Effector memory CD4-positive, alpha-beta T cell (primary cell): Measurements from ENCODE around the gene MAP1LC3C.

ENCODE experiments used
- DNase-seq, 3 donors: peaks; one replicate each; pipeline ENCODE4 v3.0.0-alpha.2; 2020
- H3K27ac ChIP-seq: 2 replicates; pipeline ENCODE4 v1.7.0; 2013; ENCODE audit warnings: mild to moderate bottlenecking, low read length, moderate library complexity; ENCODE audit not compliant: insufficient read depth, poor library complexity, severe bottlenecking
- H3K27me3 ChIP-seq: replicated peaks from 2 replicates; pipeline ENCODE4 v1.7.0; 2013; ENCODE audit warnings: mild to moderate bottlenecking, low read length; ENCODE audit not compliant: insufficient read depth, control insufficient read depth, poor library complexity, severe bottlenecking
- H3K36me3 ChIP-seq: 2 replicates; pipeline ENCODE4 v1.7.0; 2013; ENCODE audit warnings: mild to moderate bottlenecking, low read length, moderate library complexity; ENCODE audit not compliant: control insufficient read depth, insufficient read depth
- H3K4me1 ChIP-seq: 2 replicates; pipeline ENCODE4 v1.7.0; 2013; ENCODE audit warnings: low read length, mild to moderate bottlenecking; ENCODE audit not compliant: control insufficient read depth, insufficient read depth, poor library complexity, severe bottlenecking
- H3K4me3 ChIP-seq: 2 replicates; pipeline ENCODE4 v1.7.0; 2013; ENCODE audit warnings: low read length, low read depth, mild to moderate bottlenecking; ENCODE audit not compliant: insufficient read depth, poor library complexity, severe bottlenecking
- H3K9me3 ChIP-seq: 2 replicates; pipeline ENCODE4 v1.7.0; 2013; ENCODE audit warnings: mild to moderate bottlenecking, low read length, moderate library complexity; ENCODE audit not compliant: control insufficient read depth

MAP1LC3C gene

DNA sequence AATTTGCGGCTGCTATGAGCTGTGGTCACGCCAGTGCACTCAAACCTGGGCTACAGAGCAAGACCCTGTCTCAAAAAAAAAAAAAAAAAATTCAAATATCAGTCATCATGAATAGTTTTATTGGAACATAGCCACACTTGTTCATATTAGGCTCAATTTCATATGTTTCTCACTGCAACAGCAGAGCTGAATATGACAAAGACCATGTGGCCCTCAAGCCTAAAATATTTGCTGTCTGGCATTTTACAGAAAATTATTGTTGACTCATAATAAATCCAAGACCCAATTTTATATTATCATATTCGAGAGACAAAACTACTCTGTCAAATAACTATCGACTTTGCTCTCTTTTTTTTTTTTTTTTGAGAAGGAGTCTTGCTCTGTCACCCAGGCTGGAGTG lies 30.3 kb downstream of the MAP1LC3C start:
- Histone ChIP-seq H3K27ac (no peak overlapping the region), H3K9me3 (no peaks in the 10 kb centered on the region), H3K36me3 (no peaks in the 10 kb centered on the region), H3K4me3 (no peak overlapping the region), H3K27me3 (no peaks in the 10 kb centered on the region), H3K4me1 (no peaks in the 10 kb centered on the region)
- DNase-seq = no peak

- no peaks in the 10 kb centered on the region for H3K27me3 ChIP-seq
- no peak overlapping the region for H3K27ac ChIP-seq
- H3K4me3 ChIP-seq = no peak overlapping the region
- no peaks in the 10 kb centered on the region for H3K4me1 ChIP-seq
- H3K9me3 ChIP-seq = no peaks in the 10 kb centered on the region
- DNase-seq = no peak
- H3K36me3 ChIP-seq = no peaks in the 10 kb centered on the region
These were observed 34.2 kb downstream of the MAP1LC3C start for GRCh38 chr1:241964550-241965282.

DNA sequence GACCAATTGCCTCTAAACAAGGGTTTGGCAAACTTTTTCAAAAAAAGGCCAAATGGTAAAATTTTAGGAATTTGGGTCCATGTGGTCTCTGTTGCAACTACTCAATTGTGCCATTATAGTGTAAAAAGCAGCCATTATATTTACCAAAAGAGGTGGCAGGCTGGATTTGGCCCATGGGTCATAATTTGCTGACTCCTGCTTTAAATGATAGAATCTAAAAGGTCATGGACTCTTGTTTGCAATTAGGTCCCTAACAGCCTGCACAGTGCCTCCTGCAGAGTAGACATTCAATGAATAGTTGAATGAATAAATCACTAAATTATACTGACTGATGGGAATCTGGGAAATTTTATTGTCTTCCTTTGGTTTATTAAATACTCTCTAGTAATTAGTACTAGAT lies 35.2 kb downstream of the MAP1LC3C start:
- DNase-seq = no peak
- no peaks in the 10 kb centered on the region for H3K27me3 ChIP-seq
- no peak overlapping the region for H3K4me3 ChIP-seq
- no peaks in the 10 kb centered on the region for H3K9me3 ChIP-seq
- H3K36me3 ChIP-seq = no peaks in the 10 kb centered on the region
- H3K4me1 ChIP-seq = no peaks in the 10 kb centered on the region
- no peak overlapping the region for H3K27ac ChIP-seq

- H3K9me3 ChIP-seq = no peaks in the 10 kb centered on the region
- DNase-seq = no peak
- H3K4me3 ChIP-seq = no peak overlapping the region
- H3K4me1 ChIP-seq = no peaks in the 10 kb centered on the region
- H3K27me3 ChIP-seq = no peaks in the 10 kb centered on the region
- H3K36me3 ChIP-seq = no peaks in the 10 kb centered on the region
- no peak overlapping the region for H3K27ac ChIP-seq
These were observed 36.7 kb downstream of the MAP1LC3C start for GRCh38 chr1:241962153-241962552.

DNA sequence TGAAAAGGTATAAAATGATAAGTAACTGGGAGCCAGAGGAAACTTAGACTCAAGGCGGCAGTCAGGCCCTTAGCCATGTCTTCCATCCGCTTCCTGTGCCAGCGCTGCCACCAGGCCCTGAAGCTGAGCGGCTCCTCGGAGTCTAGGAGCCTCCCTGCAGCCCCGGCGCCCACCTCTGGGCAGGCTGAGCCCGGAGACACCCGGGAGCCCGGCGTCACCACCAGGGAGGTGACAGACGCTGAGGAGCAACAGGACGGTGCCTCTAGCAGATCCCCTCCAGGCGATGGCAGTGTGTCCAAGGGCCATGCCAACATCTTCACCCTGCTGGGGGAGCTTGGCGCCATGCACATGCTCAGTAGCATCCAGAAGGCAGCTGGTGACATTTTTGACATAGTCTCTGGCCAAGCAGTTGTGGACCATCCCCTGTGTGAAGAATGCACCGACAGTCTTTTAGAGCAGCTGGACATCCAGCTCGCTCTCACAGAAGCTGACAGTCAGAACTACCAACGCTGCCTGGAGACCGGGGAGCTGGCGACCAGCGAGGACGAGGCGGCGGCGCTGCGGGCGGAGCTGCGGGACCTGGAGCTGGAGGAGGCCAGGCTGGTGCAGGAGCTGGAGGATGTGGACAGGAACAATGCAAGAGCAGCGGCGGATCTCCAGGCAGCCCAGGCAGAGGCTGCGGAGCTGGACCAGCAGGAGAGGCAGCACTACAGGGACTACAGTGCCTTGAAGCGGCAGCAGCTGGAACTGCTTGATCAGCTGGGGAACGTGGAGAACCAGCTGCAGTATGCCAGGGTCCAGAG lies 41.0 kb downstream of the MAP1LC3C start, which contains the start of gene BECN2:
TSS of gene BECN2 (plus strand) at position 76 of the 803 bp plus-strand sequence. CDS start at position 76, 0 bp downstream.
- Histone ChIP-seq H3K4me1 (no peaks in the 10 kb centered on the region), H3K27ac (no peak within 1 kb of the TSS), H3K4me3 (no peak within 1 kb of the TSS), H3K36me3 (no peaks in the 10 kb centered on the region), H3K9me3 (no peaks in the 10 kb centered on the region), H3K27me3 (no peaks in the 10 kb centered on the region)
- DNase-seq = no peak

- Histone ChIP-seq H3K27me3 (no peaks in the 10 kb centered on the region), H3K9me3 (no peaks in the 10 kb centered on the region), H3K4me1 (no peaks in the 10 kb centered on the region), H3K4me3 (no peak overlapping the region), H3K27ac (no peak overlapping the region), H3K36me3 (no peaks in the 10 kb centered on the region)
- no peak for DNase-seq
These were observed 48.5 kb downstream of the MAP1LC3C start for GRCh38 chr1:241950390-241950789.

DNA sequence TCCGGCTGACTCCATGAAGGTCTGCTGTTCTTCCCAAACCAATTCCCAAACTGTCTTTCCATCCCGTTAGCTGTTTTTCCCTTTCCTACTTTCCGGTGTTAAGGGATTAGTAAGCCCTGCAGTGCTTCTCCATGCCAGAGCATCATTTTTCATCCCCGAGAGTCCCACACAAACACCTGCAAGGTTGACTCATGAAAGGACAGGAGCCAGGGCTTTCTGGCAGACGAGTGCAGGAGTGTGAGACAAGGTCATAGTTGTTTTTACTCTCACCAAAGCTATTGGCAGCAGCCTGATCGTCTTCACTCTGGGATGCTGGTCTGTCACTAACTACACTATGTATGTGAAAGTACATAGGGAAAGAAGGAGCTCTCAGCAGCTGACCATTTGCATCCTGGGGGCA lies 51.5 kb downstream of the MAP1LC3C start:
- no peaks in the 10 kb centered on the region for H3K36me3 ChIP-seq
- no peaks in the 10 kb centered on the region for H3K9me3 ChIP-seq
- H3K4me1 ChIP-seq = no peaks in the 10 kb centered on the region
- no peak overlapping the region for H3K4me3 ChIP-seq
- no peak for DNase-seq
- no peak overlapping the region for H3K27ac ChIP-seq
- H3K27me3 ChIP-seq = no peaks in the 10 kb centered on the region
